Gastroesophageal sphincter (tissue), 4 donors: ENCODE results near the gene SORBS1. TPM values are rescaled to one million over a fixed set of nuclear protein-coding genes. Genes with fewer than 3 reads are reported as not detected.
A peak's percentile ranks its signal among the peaks of the same experiment; 100 is the strongest.

ENCODE experiments used
- ATAC-seq: fragments of 150-250 bp; one replicate; pipeline ENCODE4 v1.9.1; 2016; ENCODE audit warnings: mild to moderate bottlenecking, moderate library complexity
- H3K27ac ChIP-seq, 4 donors: fragments of 200-600 bp; sonication (generic) in 3 of 4; 1 replicate in 3 of 4; 2 replicates in 1 of 4; pipeline ENCODE4 v1.5.1; 2016 to 2019
- H3K27me3 ChIP-seq: fragments of 200-600 bp; sonication (generic); one replicate; pipeline ENCODE4 v1.5.1; 2019
- H3K36me3 ChIP-seq, 2 donors: fragments of 200-600 bp; sonication (generic); one replicate each; pipeline ENCODE4 v1.5.1; 2019; ENCODE audit warnings: control low read depth in 1 of 2
- H3K4me1 ChIP-seq, 3 donors: fragments of 200-600 bp; sonication (generic); 1 replicate in 2 of 3; 2 replicates in 1 of 3; pipeline ENCODE4 v1.5.1; 2016 to 2019; ENCODE audit warnings: control low read depth in 2 of 3
- H3K4me3 ChIP-seq, 2 donors: fragments of 200-600 bp; sonication (generic); one replicate each; pipeline ENCODE4 v1.5.1; 2019; ENCODE audit warnings: mild to moderate bottlenecking in 1 of 2, moderate library complexity in 1 of 2
- H3K9me3 ChIP-seq, 3 donors: fragments of 200-600 bp; sonication (generic); one replicate each; pipeline ENCODE4 v1.5.1; 2017 to 2019; ENCODE audit warnings: control low read depth in 2 of 3
- EP300 ChIP-seq: sonication (generic); formaldehyde crosslinking; IDR thresholded peaks from one replicate; pipeline ENCODE4 v1.6.1; 2017; ENCODE audit warnings: antibody characterized with exemption, mild to moderate bottlenecking
- POLR2A ChIP-seq, 2 donors: fragments of 450-650 bp; IDR thresholded peaks; one replicate each; pipeline ENCODE4 v1.6.1; 2017; ENCODE audit warnings: antibody characterized with exemption in 2 of 2, mild to moderate bottlenecking in 2 of 2, moderate library complexity in 1 of 2
- POLR2AphosphoS5 ChIP-seq: sonication (generic); formaldehyde crosslinking; IDR thresholded peaks from one replicate; pipeline ENCODE4 v1.6.1; 2017; ENCODE audit warnings: antibody characterized with exemption
- WGBS, 2 donors: methylation state at CpG; one replicate each; pipeline ENCODE4 v1.1.5; 2018; ENCODE audit warnings: low coverage in 1 of 2; 5-methylcytosine and 5-hydroxymethylcytosine counted together
- total RNA-seq, 4 donors: library from RNA; depleted of rRNA; stranded (reverse); fragments of >200 nt; gene quantifications; one replicate each; pipeline ENCODE4 v1.1.0, GENCODE V29; 2016
- TF ChIP-seq, protein P1 (sequence below), 4 experiments: fragments of 200-600 bp in 2 of 4; fragments of 450-650 bp in 2 of 4; sonication (generic) in 1 of 4; IDR thresholded peaks; one replicate each; pipeline ENCODE4 v1.5.1; 2017 to 2019; ENCODE audit warnings: antibody characterized with exemption in 4 of 4, mild to moderate bottlenecking in 2 of 4, moderate library complexity in 2 of 4

The SORBS1 gene
- total RNA-seq, 4 donors from 2014 or later = 1,866 to 2,220 (median 1,948) TPM

- ATAC-seq = no peak
- no peaks in the 10 kb centered on the region for H3K9me3 ChIP-seq
- TF ChIP-seq POLR2A (IDR thresholded peaks at IDR 0.05) (no peak), EP300 (no peak), POLR2AphosphoS5 (no peak)
- TF ChIP-seq, protein P1, sequence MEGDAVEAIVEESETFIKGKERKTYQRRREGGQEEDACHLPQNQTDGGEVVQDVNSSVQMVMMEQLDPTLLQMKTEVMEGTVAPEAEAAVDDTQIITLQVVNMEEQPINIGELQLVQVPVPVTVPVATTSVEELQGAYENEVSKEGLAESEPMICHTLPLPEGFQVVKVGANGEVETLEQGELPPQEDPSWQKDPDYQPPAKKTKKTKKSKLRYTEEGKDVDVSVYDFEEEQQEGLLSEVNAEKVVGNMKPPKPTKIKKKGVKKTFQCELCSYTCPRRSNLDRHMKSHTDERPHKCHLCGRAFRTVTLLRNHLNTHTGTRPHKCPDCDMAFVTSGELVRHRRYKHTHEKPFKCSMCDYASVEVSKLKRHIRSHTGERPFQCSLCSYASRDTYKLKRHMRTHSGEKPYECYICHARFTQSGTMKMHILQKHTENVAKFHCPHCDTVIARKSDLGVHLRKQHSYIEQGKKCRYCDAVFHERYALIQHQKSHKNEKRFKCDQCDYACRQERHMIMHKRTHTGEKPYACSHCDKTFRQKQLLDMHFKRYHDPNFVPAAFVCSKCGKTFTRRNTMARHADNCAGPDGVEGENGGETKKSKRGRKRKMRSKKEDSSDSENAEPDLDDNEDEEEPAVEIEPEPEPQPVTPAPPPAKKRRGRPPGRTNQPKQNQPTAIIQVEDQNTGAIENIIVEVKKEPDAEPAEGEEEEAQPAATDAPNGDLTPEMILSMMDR (IDR thresholded peaks at IDR 0.05) = no peak
- no peak overlapping the region for H3K4me3 ChIP-seq
- 46 to 60% methylated on average over 4 of the region's 4 CpGs for WGBS, 2 donors
- H3K36me3 ChIP-seq = peaks cover 0 to 6% of the 10 kb centered on the region in 2 donors
- peak overlapping the region; percentile 84 to 97 (median 91) for H3K27ac ChIP-seq
- no peaks in the 10 kb centered on the region for H3K27me3 ChIP-seq
- peaks cover 30 to 100% (median 32%) of the 10 kb centered on the region in 3 donors for H3K4me1 ChIP-seq
Observed at GRCh38 chr10:95461611-95462010, 99.6 kb downstream of the SORBS1 start.

DNA sequence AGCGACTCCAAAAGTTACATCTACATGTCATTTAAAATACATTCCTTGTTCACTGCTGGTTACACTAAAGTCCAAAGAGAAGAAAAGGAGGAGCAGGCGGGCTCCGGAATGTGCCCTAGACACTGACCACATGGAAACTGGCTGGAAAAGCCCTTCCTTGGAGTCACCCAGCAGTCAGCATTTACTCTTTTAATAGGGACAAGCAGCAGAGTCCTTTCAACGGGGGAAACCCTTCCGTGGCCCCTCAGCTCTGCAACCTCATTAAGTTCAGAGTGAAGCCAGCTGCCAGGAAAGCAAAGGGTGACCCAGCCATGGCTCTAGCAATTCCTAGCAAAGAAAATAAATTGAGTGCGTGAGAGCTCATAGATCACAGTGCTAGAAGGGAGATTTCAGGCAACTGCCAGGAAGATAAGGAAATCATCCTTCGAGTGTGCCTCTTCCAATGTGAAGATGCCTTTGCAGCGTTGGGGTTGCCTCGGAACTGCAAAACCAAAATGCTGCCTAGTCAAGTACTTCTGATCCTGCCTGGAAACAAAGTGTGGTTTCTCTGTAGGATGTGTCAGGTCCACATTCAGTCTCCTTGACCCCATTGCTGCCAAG is 101.6 kb downstream of the SORBS1 start:
- H3K36me3 ChIP-seq = peaks cover 0 to 6% of the 10 kb centered on the region in 2 donors
- WGBS, 2 donors = 22 to 32% methylated on average over 4 to 6 of the region's 9 CpGs
- peaks cover 31 to 100% (median 37%) of the 10 kb centered on the region in 3 donors for H3K4me1 ChIP-seq
- H3K27ac ChIP-seq = peak overlapping the region; percentile 84 to 97 (median 91)
- no peak overlapping the region for H3K4me3 ChIP-seq
- no peak for TF ChIP-seq POLR2A (IDR thresholded peaks at IDR 0.05)
- peak; percentile 26 for TF ChIP-seq POLR2AphosphoS5
- peak; percentile 29 for ATAC-seq
- no peaks in the 10 kb centered on the region for H3K9me3 ChIP-seq
- H3K27me3 ChIP-seq = no peaks in the 10 kb centered on the region

- Histone ChIP-seq H3K36me3 (peaks cover 0 to 6% of the 10 kb centered on the region in 2 donors), H3K9me3 (no peaks in the 10 kb centered on the region), H3K4me1 (peaks cover 29 to 99% (median 40%) of the 10 kb centered on the region in 3 donors), H3K27me3 (no peaks in the 10 kb centered on the region), H3K27ac (peak overlapping the region; percentile 84 to 97 (median 91)), H3K4me3 (no peak overlapping the region)
- WGBS, 2 donors = 10 to 23% methylated on average over 1 of the region's 1 CpG
- no peak for ATAC-seq
- TF ChIP-seq POLR2A (IDR thresholded peaks at IDR 0.05) (no peak), EP300 (no peak), POLR2AphosphoS5 (no peak)
- TF ChIP-seq, protein P1 (IDR thresholded peaks at IDR 0.05) = no peak
Observed at GRCh38 chr10:95458871-95459270, 102.3 kb downstream of the SORBS1 start.

DNA sequence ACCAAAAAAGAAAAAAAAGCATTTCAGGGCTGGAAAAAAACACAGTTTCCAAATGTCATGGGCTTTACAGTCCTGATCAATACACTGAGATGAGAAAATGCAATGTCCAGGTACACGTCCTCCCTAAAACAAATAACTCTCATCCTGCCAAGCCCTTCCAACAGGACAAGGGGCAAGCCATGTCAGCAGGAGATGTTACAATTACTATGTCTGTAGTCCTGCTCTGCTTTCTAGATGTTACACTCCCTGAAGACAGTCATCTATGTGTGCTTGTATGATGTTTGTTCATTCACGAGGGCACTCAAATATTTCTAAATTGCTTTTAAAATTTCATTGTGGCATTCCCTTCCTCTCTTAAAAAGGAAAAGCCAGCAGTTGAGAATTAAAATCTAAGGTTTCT is 103.2 kb downstream of the SORBS1 start:
- ATAC-seq = no peak
- Histone ChIP-seq H3K4me3 (no peak overlapping the region), H3K9me3 (no peaks in the 10 kb centered on the region), H3K27me3 (no peaks in the 10 kb centered on the region), H3K27ac (peak overlapping the region; percentile 84 to 97 (median 93)), H3K4me1 (peaks cover 27 to 98% (median 34%) of the 10 kb centered on the region in 3 donors), H3K36me3 (peaks cover 0 to 6% of the 10 kb centered on the region in 2 donors)
- TF ChIP-seq, protein P1 (IDR thresholded peaks at IDR 0.05) = no peak
- TF ChIP-seq POLR2A (IDR thresholded peaks at IDR 0.05) = no peak
- no peak for TF ChIP-seq POLR2AphosphoS5
- 50 to 51% methylated on average over 2 of the region's 2 CpGs for WGBS, 2 donors

DNA sequence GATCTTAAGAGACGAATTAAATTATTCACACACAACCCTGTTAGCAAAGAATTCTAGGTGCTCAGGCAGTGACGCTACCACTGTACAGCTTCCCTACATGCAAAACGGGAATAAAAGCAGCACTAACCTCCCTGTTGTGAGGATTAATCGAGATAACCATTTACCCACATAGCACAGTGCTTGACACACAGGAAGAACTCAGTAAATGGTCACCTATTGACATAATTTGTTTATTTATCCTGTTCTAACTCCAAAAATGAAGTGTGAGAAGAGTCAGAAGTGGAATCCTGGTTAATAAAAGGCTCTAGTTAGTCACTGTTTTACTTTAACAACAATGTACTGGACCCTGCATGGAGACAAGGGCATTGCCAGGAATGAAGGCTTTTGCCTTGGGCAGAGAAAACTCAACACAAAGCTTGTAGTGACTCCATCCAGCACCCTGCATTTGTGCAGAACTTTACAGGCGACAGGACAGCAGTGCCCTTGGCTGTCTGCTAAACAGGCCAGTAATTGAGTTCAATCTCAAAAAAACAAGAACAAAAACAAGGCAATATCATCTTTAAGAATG is 103.8 kb downstream of the SORBS1 start:
- 40 to 46% methylated on average over 4 to 5 of the region's 5 CpGs for WGBS, 2 donors
- Histone ChIP-seq H3K4me3 (no peak overlapping the region), H3K36me3 (peaks cover 0 to 6% of the 10 kb centered on the region in 2 donors), H3K27ac (peak overlapping the region; percentile 84 to 97 (median 93)), H3K9me3 (no peaks in the 10 kb centered on the region), H3K4me1 (peaks cover 27 to 98% (median 37%) of the 10 kb centered on the region in 3 donors), H3K27me3 (no peaks in the 10 kb centered on the region)
- TF ChIP-seq EP300 (no peak), POLR2AphosphoS5 (no peak), POLR2A (IDR thresholded peaks at IDR 0.05) (no peak)
- TF ChIP-seq, protein P1 (IDR thresholded peaks at IDR 0.05) = no peak
- no peak for ATAC-seq
